IgD-negative memory B cell (primary cell): ENCODE results near the gene BHLHE23. TPM values are rescaled to one million over a fixed set of nuclear protein-coding genes. Genes with fewer than 3 reads are reported as not detected.

Experiments
- H3K27ac Mint-ChIP-seq, 3 donors: one replicate each; pipeline ENCODE4 v1.8.0; 2020 to 2022; ENCODE audit warnings: mild to moderate bottlenecking in 3 of 3, mixed read lengths in 3 of 3, moderate library complexity in 1 of 3
- H3K27me3 Mint-ChIP-seq: one replicate; pipeline ENCODE4 v1.8.0; 2021; ENCODE audit warnings: mixed read lengths
- H3K36me3 Mint-ChIP-seq: one replicate; pipeline ENCODE4 v1.8.0; 2020; ENCODE audit warnings: mild to moderate bottlenecking, mixed read lengths
- H3K4me1 Mint-ChIP-seq, 3 donors: one replicate each; pipeline ENCODE4 v1.8.0; 2020 to 2022; ENCODE audit warnings: mixed read lengths in 3 of 3, mild to moderate bottlenecking in 1 of 3
- H3K4me3 Mint-ChIP-seq, 4 donors: one replicate each; pipeline ENCODE4 v1.8.0; 2020 to 2022; ENCODE audit warnings: mild to moderate bottlenecking in 4 of 4, mixed read lengths in 4 of 4, moderate library complexity in 3 of 4
- H3K9me3 Mint-ChIP-seq, 3 donors: one replicate each; pipeline ENCODE4 v1.8.0; 2020 to 2021; ENCODE audit warnings: mixed read lengths in 3 of 3, mild to moderate bottlenecking in 1 of 3
- polyA plus RNA-seq: library from polyadenylated mRNA; unstranded; fragments of 300-500 nt; fragmentation: Illumina TruSeq; gene quantifications from one replicate; pipeline ENCODE4 v1.2.3, GENCODE V29; 2021

BHLHE23 gene
- polyA plus RNA-seq, 1 donor from 2014 or later: not detected

DNA sequence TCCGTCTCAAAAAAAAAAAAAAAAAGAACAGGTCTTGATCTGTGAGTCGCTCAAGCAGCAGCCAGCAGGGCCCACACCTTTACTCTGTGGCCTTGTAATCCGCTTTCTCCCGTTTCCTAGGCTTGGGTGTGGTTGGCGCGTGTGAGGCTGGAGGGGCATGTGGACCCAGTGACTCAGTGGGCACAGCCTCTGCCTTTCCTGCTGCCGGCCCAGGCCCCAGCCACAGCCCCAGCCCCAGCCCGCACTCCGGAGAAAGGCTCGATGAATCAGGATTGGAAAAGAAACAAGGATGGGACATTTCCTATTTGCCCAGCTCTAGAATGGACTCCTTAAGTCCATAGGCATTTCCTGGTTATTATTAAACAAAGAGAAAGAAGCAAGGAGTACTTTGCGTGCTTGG is 4.3 kb downstream of the BHLHE23 start:
- H3K27me3 Mint-ChIP-seq: peaks cover 40% of the 10 kb centered on the region
- peak overlapping the region in 1 of 3 donors; percentile 26 for H3K27ac Mint-ChIP-seq
- no peaks in the 10 kb centered on the region for H3K36me3 Mint-ChIP-seq
- H3K9me3 Mint-ChIP-seq: no peaks in the 10 kb centered on the region
- H3K4me1 Mint-ChIP-seq: peaks cover 0 to 3% (median 2%) of the 10 kb centered on the region in 3 donors
- H3K4me3 Mint-ChIP-seq: no peak overlapping the region

GRCh38 chr20:63000958-63001357 is 5.8 kb downstream of the BHLHE23 start:
- Mint-ChIP-seq H3K4me3 (no peak overlapping the region), H3K9me3 (no peaks in the 10 kb centered on the region), H3K36me3 (no peaks in the 10 kb centered on the region), H3K27me3 (peaks cover 44% of the 10 kb centered on the region), H3K4me1 (peaks cover 0 to 3% (median 2%) of the 10 kb centered on the region in 3 donors), H3K27ac (peak overlapping the region in 1 of 3 donors; percentile 34)

GRCh38 chr20:63000036-63000435 is 6.7 kb downstream of the BHLHE23 start:
- H3K4me1 Mint-ChIP-seq: peaks cover 0 to 3% (median 2%) of the 10 kb centered on the region in 3 donors
- H3K36me3 Mint-ChIP-seq: no peaks in the 10 kb centered on the region
- H3K9me3 Mint-ChIP-seq: no peaks in the 10 kb centered on the region
- H3K27me3 Mint-ChIP-seq: peaks cover 42% of the 10 kb centered on the region
- no peak overlapping the region for H3K4me3 Mint-ChIP-seq
- H3K27ac Mint-ChIP-seq: no peak overlapping the region

GRCh38 chr20:62999580-62999979 is 7.2 kb downstream of the BHLHE23 start:
- peaks cover 0 to 1% (median 0%) of the 10 kb centered on the region in 3 donors for H3K9me3 Mint-ChIP-seq

GRCh38 chr20:62998449-62998848 is 8.3 kb downstream of the BHLHE23 start:
- Mint-ChIP-seq H3K9me3 (peaks cover 0 to 2% (median 0%) of the 10 kb centered on the region in 3 donors), H3K27me3 (peaks cover 36% of the 10 kb centered on the region), H3K4me1 (no peaks in the 10 kb centered on the region), H3K27ac (no peak overlapping the region), H3K4me3 (no peak overlapping the region), H3K36me3 (no peaks in the 10 kb centered on the region)

More at GRCh38 chr20:62999580-62999979, 7.2 kb downstream of the BHLHE23 start:
- Mint-ChIP-seq H3K4me3 (no peak overlapping the region), H3K27ac (no peak overlapping the region), H3K36me3 (no peaks in the 10 kb centered on the region), H3K27me3 (peaks cover 42% of the 10 kb centered on the region), H3K4me1 (peaks cover 0 to 2% (median 2%) of the 10 kb centered on the region in 3 donors)

GRCh38 chr20:62997417-62998035 is 9.2 kb downstream of the BHLHE23 start:
- Mint-ChIP-seq H3K4me3 (no peak overlapping the region), H3K27me3 (peaks cover 28% of the 10 kb centered on the region), H3K27ac (no peak overlapping the region), H3K9me3 (peaks cover 0 to 2% (median 0%) of the 10 kb centered on the region in 3 donors), H3K36me3 (no peaks in the 10 kb centered on the region), H3K4me1 (no peaks in the 10 kb centered on the region)

DNA sequence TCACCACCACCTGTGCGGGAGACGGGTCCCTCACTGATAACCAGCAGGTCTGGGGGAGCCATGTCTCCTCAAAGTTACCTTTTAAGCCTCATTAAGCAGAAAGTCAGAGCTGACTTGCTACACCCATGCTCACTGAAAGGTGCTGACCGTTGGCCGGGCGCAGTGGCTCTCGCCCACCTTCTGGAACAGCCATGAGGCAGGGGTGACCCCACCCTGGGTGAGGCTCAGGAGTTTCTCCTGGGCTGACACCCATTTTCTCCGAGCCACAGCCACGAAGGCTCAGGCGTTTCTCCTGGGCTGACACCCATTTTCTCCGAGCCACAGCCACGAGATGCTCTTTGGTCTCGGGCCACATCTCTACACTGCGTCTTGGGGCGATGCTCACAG is 10.2 kb downstream of the BHLHE23 start:
- Mint-ChIP-seq H3K4me1 (no peaks in the 10 kb centered on the region), H3K27ac (no peak overlapping the region), H3K4me3 (no peak overlapping the region), H3K36me3 (no peaks in the 10 kb centered on the region), H3K27me3 (peaks cover 26% of the 10 kb centered on the region), H3K9me3 (peaks cover 0 to 2% (median 0%) of the 10 kb centered on the region in 3 donors)

- Mint-ChIP-seq H3K9me3 (peaks cover 0 to 2% (median 0%) of the 10 kb centered on the region in 3 donors), H3K27ac (no peak overlapping the region), H3K27me3 (peaks cover 25% of the 10 kb centered on the region), H3K4me1 (no peaks in the 10 kb centered on the region), H3K4me3 (no peak overlapping the region), H3K36me3 (no peaks in the 10 kb centered on the region)
These were observed 10.7 kb downstream of the BHLHE23 start for GRCh38 chr20:62995898-62996595.

DNA sequence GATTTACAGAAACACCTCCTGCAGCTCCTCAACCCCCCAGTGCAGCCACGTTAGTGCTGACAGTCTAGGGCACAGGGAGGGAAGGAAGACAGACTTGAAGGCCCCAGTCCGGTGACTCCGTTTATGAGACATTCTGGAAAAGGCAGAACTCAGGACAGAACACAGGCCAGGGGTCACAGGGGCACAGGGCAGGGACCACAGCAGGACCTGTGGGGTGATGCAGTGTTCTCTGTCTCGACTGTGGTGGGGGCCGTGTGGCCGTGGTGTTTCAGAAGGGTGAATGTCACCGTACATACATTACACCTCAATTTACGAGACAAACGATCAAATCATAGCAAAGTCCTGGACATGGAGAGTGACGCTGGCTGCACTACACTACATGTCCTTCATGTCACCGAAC is 11.3 kb downstream of the BHLHE23 start:
- no peaks in the 10 kb centered on the region for H3K4me1 Mint-ChIP-seq
- no peak overlapping the region for H3K27ac Mint-ChIP-seq
- H3K9me3 Mint-ChIP-seq: peaks cover 0 to 2% (median 0%) of the 10 kb centered on the region in 3 donors
- peaks cover 22% of the 10 kb centered on the region for H3K27me3 Mint-ChIP-seq
- H3K4me3 Mint-ChIP-seq: no peak overlapping the region
- no peaks in the 10 kb centered on the region for H3K36me3 Mint-ChIP-seq

- no peaks in the 10 kb centered on the region for H3K4me1 Mint-ChIP-seq
- H3K27me3 Mint-ChIP-seq: peaks cover 17% of the 10 kb centered on the region
- H3K36me3 Mint-ChIP-seq: no peaks in the 10 kb centered on the region
- peaks cover 0 to 2% (median 0%) of the 10 kb centered on the region in 3 donors for H3K9me3 Mint-ChIP-seq
- H3K4me3 Mint-ChIP-seq: no peak overlapping the region
- H3K27ac Mint-ChIP-seq: no peak overlapping the region
These were observed 11.9 kb downstream of the BHLHE23 start for GRCh38 chr20:62994869-62995281.

DNA sequence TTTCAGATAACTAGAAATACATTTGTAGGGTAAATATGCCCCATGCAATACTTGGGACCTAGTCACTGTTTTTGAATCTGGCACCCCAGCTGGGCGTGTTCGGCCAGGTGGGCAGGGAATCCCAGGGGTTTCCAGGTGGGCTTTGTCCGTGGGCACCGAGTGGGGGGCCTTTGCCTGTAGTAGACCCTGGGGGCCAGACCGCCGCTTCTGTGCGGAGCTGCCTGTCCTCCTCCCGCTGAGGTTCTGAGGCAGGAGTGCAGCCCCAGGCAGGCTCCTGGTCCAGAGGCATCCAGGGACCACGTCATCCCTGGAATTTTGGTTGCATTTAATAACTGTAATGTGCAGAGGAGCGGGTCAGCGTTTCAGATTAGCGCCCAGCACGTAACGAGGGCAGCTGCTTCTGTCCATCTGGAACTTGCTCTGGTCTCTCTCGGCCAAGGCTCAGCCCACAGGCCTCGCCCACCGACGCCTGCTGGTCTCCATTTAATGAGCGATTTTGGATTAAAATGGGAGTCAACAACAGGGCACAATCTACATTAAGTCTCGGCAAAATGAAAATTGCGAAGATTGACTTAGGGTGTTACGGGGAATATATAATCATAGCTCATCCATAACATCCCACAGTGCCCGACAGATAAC is 12.8 kb downstream of the BHLHE23 start:
- H3K4me3 Mint-ChIP-seq: no peak overlapping the region
- H3K27me3 Mint-ChIP-seq: peaks cover 18% of the 10 kb centered on the region
- no peaks in the 10 kb centered on the region for H3K36me3 Mint-ChIP-seq
- no peak overlapping the region for H3K27ac Mint-ChIP-seq
- H3K4me1 Mint-ChIP-seq: peaks cover 2 to 6% (median 3%) of the 10 kb centered on the region in 3 donors
- peaks cover 0 to 2% (median 0%) of the 10 kb centered on the region in 3 donors for H3K9me3 Mint-ChIP-seq

- Mint-ChIP-seq H3K27ac (no peak overlapping the region), H3K27me3 (peaks cover 22% of the 10 kb centered on the region), H3K4me3 (no peak overlapping the region), H3K36me3 (no peaks in the 10 kb centered on the region), H3K9me3 (peaks cover 0 to 2% (median 0%) of the 10 kb centered on the region in 3 donors), H3K4me1 (peaks cover 4 to 8% (median 4%) of the 10 kb centered on the region in 3 donors)
These were observed 14.9 kb downstream of the BHLHE23 start for GRCh38 chr20:62991863-62992262.

- Mint-ChIP-seq H3K36me3 (no peaks in the 10 kb centered on the region), H3K27me3 (peaks cover 20% of the 10 kb centered on the region), H3K27ac (no peak overlapping the region)
These were observed 15.5 kb downstream of the BHLHE23 start for GRCh38 chr20:62991196-62991807.

GRCh38 chr20:62990306-62990825 is 16.4 kb downstream of the BHLHE23 start:
- Mint-ChIP-seq H3K4me3 (no peak overlapping the region), H3K4me1 (peaks cover 4 to 8% (median 4%) of the 10 kb centered on the region in 3 donors), H3K27ac (peak overlapping the region in 1 of 3 donors; percentile 23), H3K27me3 (peaks cover 19% of the 10 kb centered on the region), H3K36me3 (no peaks in the 10 kb centered on the region), H3K9me3 (peaks cover 0 to 2% (median 0%) of the 10 kb centered on the region in 3 donors)

More at GRCh38 chr20:62991196-62991807, 15.5 kb downstream of the BHLHE23 start:
- Mint-ChIP-seq H3K4me1 (peaks cover 4 to 8% (median 4%) of the 10 kb centered on the region in 3 donors), H3K9me3 (peaks cover 0 to 2% (median 0%) of the 10 kb centered on the region in 3 donors), H3K4me3 (no peak overlapping the region)
